ENCODE measurements around the gene NR1I3.
"Not testable (repeated sequence)": the region's sequence is repeated elsewhere in the genome, so short reads cannot be mapped to it uniquely, and the experiment has no call there.

Gene NR1I3

GRCh38 chr1:161238039-161238473, at the start of gene NR1I3:
NR1I3 (minus strand) TSS chr1:161238203; CDS start chr1:161236565, 1,638 bp downstream.
- DNase-seq = no peak

GRCh38 chr1:161287482-161288054, 49.6 kb upstream of the NR1I3 start:
- no peak for DNase-seq

- no peak for DNase-seq
Observed at GRCh38 chr1:161285521-161285920, 47.5 kb upstream of the NR1I3 start.

- no peak for DNase-seq
Observed at GRCh38 chr1:161285113-161285512, 47.1 kb upstream of the NR1I3 start.

- DNase-seq = no peak
Observed at GRCh38 chr1:161282991-161283390, 45.0 kb upstream of the NR1I3 start.

GRCh38 chr1:161274874-161275273, 36.9 kb upstream of the NR1I3 start:
- DNase-seq = no peak

- DNase-seq = no peak
Observed at GRCh38 chr1:161273402-161273801, 35.4 kb upstream of the NR1I3 start.

GRCh38 chr1:161267321-161267720, 29.3 kb upstream of the NR1I3 start:
- peak; percentile 29 for DNase-seq

GRCh38 chr1:161266836-161267235, 28.8 kb upstream of the NR1I3 start:
- DNase-seq = no peak

- no peak for DNase-seq
Observed at GRCh38 chr1:161266202-161266601, 28.2 kb upstream of the NR1I3 start.

- no peak for DNase-seq
Observed at GRCh38 chr1:161265305-161265704, 27.3 kb upstream of the NR1I3 start.

- peak; percentile 19 for DNase-seq
Observed at GRCh38 chr1:161261261-161262235, 23.5 kb upstream of the NR1I3 start.

GRCh38 chr1:161260376-161261260, 22.6 kb upstream of the NR1I3 start:
- DNase-seq = no peak

- no peak for DNase-seq
Observed at GRCh38 chr1:161259765-161260164, 21.8 kb upstream of the NR1I3 start.

GRCh38 chr1:161259345-161259702, 21.3 kb upstream of the NR1I3 start:
- DNase-seq = no peak

- no peak for DNase-seq
Observed at GRCh38 chr1:161258439-161259344, 20.7 kb upstream of the NR1I3 start, which contains the start of gene PCP4L1. PCP4L1 (plus strand) TSS chr1:161258745; CDS start chr1:161258975, 230 bp downstream.

GRCh38 chr1:161257109-161257508, 19.1 kb upstream of the NR1I3 start:
- DNase-seq = not testable (repeated sequence)

- not testable (repeated sequence) for DNase-seq
Observed at GRCh38 chr1:161255955-161256520, 18.0 kb upstream of the NR1I3 start.

- not testable (repeated sequence) for DNase-seq
Observed at GRCh38 chr1:161255302-161255701, 17.3 kb upstream of the NR1I3 start.

GRCh38 chr1:161251579-161251978, 13.6 kb upstream of the NR1I3 start:
- DNase-seq = no peak

- no peak for DNase-seq
Observed at GRCh38 chr1:161250829-161251228, 12.8 kb upstream of the NR1I3 start.

GRCh38 chr1:161250100-161250499, 12.1 kb upstream of the NR1I3 start:
- not testable (repeated sequence) for DNase-seq

Data from GDM1 (cell line).